ENCODE results near the gene SLC25A34.

The SLC25A34 gene

DNA sequence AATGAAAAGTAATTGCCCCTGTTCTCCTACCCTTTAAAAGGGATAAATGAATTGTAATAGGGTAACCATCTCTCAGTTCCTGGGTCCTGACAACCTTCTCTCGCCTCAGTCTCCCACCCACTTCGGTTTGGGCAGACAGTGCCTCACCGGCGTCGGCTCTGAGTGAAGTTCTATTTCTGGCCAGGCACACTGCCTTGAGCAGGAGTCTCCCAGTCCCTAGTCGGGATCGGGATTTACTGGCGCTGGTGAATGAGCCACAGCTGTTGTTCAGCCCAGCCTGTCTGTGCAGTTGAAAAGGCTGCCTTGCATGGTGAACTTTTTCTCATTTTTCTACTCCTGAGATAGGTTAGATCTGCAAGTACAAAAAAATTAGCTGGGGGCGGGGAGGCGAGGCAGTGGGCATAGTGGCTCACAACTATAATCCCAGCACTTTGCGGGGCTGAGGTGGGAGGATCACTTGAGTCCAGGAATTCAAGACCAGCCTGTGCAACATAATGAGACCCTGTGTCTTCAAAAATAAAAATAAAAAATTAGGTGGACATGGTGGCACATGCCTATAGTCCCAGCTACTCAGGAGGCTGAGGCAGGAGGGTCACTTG is 44.5 kb upstream of the SLC25A34 start:
- no peaks in the 10 kb centered on the region for H3F3A ChIP-seq (ENCODE audit: low read depth)
- H3K79me2 ChIP-seq (ENCODE audit: insufficient read depth, low read length): peaks cover 70% of the 10 kb centered on the region
- H3K27me3 ChIP-seq (ENCODE audit: insufficient read depth, low read length, poor library complexity, severe bottlenecking): no peaks in the 10 kb centered on the region
- no peak overlapping the region for H3K4me2 ChIP-seq (ENCODE audit: low read depth, low read length, poor library complexity, severe bottlenecking)
- H2AFZ ChIP-seq (ENCODE audit: low read length): no peak overlapping the region
- H3K36me3 ChIP-seq (ENCODE audit: insufficient read depth, low read length): no peaks in the 10 kb centered on the region; the same call in 1 of the 2 replicates
- no peak overlapping the region for H3K9ac ChIP-seq (ENCODE audit: low read depth, low read length, poor library complexity, severe bottlenecking)
- H3K9me3 ChIP-seq (ENCODE audit: insufficient read depth, low read depth, low read length): no peaks in the 10 kb centered on the region
- H3K9me2 ChIP-seq (replicated peaks; ENCODE audit: low read depth, low read length): no peaks in the 10 kb centered on the region
- TF ChIP-seq, protein P1, sequence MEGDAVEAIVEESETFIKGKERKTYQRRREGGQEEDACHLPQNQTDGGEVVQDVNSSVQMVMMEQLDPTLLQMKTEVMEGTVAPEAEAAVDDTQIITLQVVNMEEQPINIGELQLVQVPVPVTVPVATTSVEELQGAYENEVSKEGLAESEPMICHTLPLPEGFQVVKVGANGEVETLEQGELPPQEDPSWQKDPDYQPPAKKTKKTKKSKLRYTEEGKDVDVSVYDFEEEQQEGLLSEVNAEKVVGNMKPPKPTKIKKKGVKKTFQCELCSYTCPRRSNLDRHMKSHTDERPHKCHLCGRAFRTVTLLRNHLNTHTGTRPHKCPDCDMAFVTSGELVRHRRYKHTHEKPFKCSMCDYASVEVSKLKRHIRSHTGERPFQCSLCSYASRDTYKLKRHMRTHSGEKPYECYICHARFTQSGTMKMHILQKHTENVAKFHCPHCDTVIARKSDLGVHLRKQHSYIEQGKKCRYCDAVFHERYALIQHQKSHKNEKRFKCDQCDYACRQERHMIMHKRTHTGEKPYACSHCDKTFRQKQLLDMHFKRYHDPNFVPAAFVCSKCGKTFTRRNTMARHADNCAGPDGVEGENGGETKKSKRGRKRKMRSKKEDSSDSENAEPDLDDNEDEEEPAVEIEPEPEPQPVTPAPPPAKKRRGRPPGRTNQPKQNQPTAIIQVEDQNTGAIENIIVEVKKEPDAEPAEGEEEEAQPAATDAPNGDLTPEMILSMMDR (conservative IDR thresholded peaks at IDR 0.05; ENCODE audit: low read length): no peak
- no peak for TF ChIP-seq EZH2phosphoT487 (IDR thresholded peaks at IDR 0.05; ENCODE audit: borderline replicate concordance)
- peaks cover 11% of the 10 kb centered on the region for H3K4me1 ChIP-seq (ENCODE audit: insufficient read depth, low read length, poor library complexity, severe bottlenecking)
- H4K20me1 ChIP-seq (ENCODE audit: insufficient read depth, low read length, poor library complexity, severe bottlenecking): no peaks in the 10 kb centered on the region
- H3K4me3 ChIP-seq (ENCODE audit: low read length, poor library complexity, severe bottlenecking): no peak overlapping the region

DNA sequence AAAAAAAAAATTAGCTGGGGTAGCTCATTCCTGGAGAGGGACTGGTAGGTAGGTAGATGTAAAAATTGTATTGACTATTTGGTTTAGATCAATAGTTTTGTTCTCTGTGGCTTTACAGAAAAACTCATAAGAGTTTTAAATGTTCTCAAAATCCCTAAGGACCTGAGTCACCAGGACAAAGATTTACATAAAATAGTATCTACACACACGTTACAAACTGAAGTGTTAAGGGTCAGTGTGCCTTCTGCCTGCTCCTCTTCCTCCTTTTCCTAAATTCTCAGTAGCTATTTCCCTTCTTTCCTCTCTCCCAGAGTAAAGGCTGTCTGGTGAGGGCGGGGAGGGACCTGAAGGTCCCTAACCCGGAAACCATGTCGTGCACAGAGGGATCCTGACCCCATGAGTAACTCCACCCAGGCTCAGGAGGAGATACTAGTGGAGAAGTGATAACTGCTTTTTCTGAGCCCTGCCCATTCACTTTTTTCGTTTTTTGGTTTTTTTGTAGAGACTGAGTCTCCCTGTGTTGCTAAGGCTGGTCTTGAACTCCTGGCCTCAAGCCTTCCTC is 43.9 kb upstream of the SLC25A34 start:
- no peaks in the 10 kb centered on the region for H3K9me2 ChIP-seq (replicated peaks; ENCODE audit: low read depth, low read length)
- H3K27me3 ChIP-seq (ENCODE audit: insufficient read depth, low read length, poor library complexity, severe bottlenecking): no peaks in the 10 kb centered on the region
- H3K4me2 ChIP-seq (ENCODE audit: low read depth, low read length, poor library complexity, severe bottlenecking): no peak overlapping the region
- no peaks in the 10 kb centered on the region; the same call in 1 of the 2 replicates for H3K36me3 ChIP-seq (ENCODE audit: insufficient read depth, low read length)
- TF ChIP-seq EZH2phosphoT487 (IDR thresholded peaks at IDR 0.05; ENCODE audit: borderline replicate concordance): no peak
- TF ChIP-seq, protein P1 (conservative IDR thresholded peaks at IDR 0.05; ENCODE audit: low read length): no peak
- peaks cover 4% of the 10 kb centered on the region for H4K20me1 ChIP-seq (ENCODE audit: insufficient read depth, low read length, poor library complexity, severe bottlenecking)
- no peaks in the 10 kb centered on the region for H3F3A ChIP-seq (ENCODE audit: low read depth)
- no peaks in the 10 kb centered on the region for H3K9me3 ChIP-seq (ENCODE audit: insufficient read depth, low read depth, low read length)
- H3K79me2 ChIP-seq (ENCODE audit: insufficient read depth, low read length): peaks cover 68% of the 10 kb centered on the region
- no peak overlapping the region for H3K4me3 ChIP-seq (ENCODE audit: low read length, poor library complexity, severe bottlenecking)
- H2AFZ ChIP-seq (ENCODE audit: low read length): no peak overlapping the region
- H3K9ac ChIP-seq (ENCODE audit: low read depth, low read length, poor library complexity, severe bottlenecking): no peak overlapping the region
- peaks cover 10% of the 10 kb centered on the region for H3K4me1 ChIP-seq (ENCODE audit: insufficient read depth, low read length, poor library complexity, severe bottlenecking)

DNA sequence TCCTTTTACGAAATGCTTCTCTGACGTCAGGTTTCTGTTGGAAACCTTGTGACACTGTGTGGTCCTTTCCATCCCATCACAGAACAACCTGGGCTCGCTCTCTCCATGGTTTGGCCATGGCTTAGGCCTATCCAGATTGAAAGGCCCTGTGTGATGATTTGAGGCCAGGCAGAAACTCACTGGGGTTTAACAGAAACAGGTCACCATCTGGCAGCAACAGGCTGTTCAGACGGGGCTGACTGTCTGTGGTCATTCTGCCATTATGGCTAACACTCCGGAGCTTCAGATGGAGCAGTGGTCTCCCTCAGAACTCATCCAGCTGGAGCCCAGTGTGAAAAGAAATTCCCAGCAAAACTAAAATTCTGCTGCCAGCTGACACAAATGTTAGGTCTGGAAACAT is 42.7 kb upstream of the SLC25A34 start:
- Histone ChIP-seq H3K9me2 (replicated peaks; ENCODE audit: low read depth, low read length) (no peaks in the 10 kb centered on the region), H3K79me2 (ENCODE audit: insufficient read depth, low read length) (peaks cover 56% of the 10 kb centered on the region), H3F3A (ENCODE audit: low read depth) (no peaks in the 10 kb centered on the region), H3K9me3 (ENCODE audit: insufficient read depth, low read depth, low read length) (no peaks in the 10 kb centered on the region), H3K4me2 (ENCODE audit: low read depth, low read length, poor library complexity, severe bottlenecking) (no peak overlapping the region), H4K20me1 (ENCODE audit: insufficient read depth, low read length, poor library complexity, severe bottlenecking) (peaks cover 4% of the 10 kb centered on the region), H3K27me3 (ENCODE audit: insufficient read depth, low read length, poor library complexity, severe bottlenecking) (no peaks in the 10 kb centered on the region), H2AFZ (ENCODE audit: low read length) (no peak overlapping the region), H3K9ac (ENCODE audit: low read depth, low read length, poor library complexity, severe bottlenecking) (no peak overlapping the region), H3K4me1 (ENCODE audit: insufficient read depth, low read length, poor library complexity, severe bottlenecking) (no peaks in the 10 kb centered on the region), H3K36me3 (ENCODE audit: insufficient read depth, low read length) (no peaks in the 10 kb centered on the region; the same call in 1 of the 2 replicates), H3K4me3 (ENCODE audit: low read length, poor library complexity, severe bottlenecking) (no peak overlapping the region)
- TF ChIP-seq, protein P1 (conservative IDR thresholded peaks at IDR 0.05; ENCODE audit: low read length): no peak
- no peak for TF ChIP-seq EZH2phosphoT487 (IDR thresholded peaks at IDR 0.05; ENCODE audit: borderline replicate concordance)
